NCI-H748 treated with DMSO at 0.1 percent for 48 hours (cell line): ENCODE measurements around the gene TNFRSF14.

ENCODE experiments used
- DNase-seq: peaks from one replicate; lab custom pipeline; 2025; lab: John Stamatoyannopoulos, UW

TNFRSF14 gene

GRCh38 chr1:2588661-2589430, 32.7 kb downstream of the TNFRSF14 start:
- DNase-seq = no peak

GRCh38 chr1:2589431-2590232, 33.5 kb downstream of the TNFRSF14 start:
- DNase-seq = no peak

GRCh38 chr1:2590233-2591141, 34.3 kb downstream of the TNFRSF14 start:
- no peak for DNase-seq

GRCh38 chr1:2591233-2591580, 35.0 kb downstream of the TNFRSF14 start:
- no peak for DNase-seq

GRCh38 chr1:2591581-2592261, 35.5 kb downstream of the TNFRSF14 start:
- DNase-seq = no peak

- DNase-seq = no peak
Observed at GRCh38 chr1:2592672-2593071, 36.5 kb downstream of the TNFRSF14 start.

DNA sequence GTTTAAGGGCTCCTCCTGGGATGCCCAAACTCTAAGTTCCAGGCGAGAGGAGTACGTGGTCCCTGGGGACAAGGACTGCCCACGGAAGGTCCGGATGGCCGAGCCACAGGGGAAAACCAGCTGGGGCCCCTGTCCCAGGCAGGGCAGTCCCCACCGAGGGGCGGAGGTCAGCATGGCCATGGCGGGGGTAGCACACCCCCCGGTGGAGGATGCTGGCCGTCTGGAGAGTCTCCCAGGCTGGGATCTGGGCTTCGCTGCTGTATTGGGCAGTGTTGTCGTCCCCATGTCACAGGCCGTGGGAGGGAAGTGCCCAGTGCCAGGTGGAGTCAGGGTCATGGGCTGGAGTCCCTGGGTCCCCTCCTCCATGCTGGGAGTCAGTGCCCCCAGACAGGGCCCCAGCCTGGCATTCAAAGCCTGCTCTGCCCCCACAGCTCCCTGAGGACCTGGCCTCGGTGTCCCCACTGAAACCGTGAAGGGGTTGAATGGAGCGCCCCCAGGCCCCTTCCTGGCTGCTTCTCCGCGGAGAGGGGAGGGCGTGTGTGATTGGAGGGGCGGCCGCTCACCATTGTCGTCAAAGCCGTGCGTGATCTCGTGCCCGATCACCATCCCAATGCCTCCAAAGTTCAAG, 37.2 kb downstream of the TNFRSF14 start:
- no peak for DNase-seq

GRCh38 chr1:2594001-2594640, 38.0 kb downstream of the TNFRSF14 start:
- no peak for DNase-seq

GRCh38 chr1:2594641-2595131, 38.5 kb downstream of the TNFRSF14 start:
- no peak for DNase-seq

GRCh38 chr1:2595261-2595811, 39.2 kb downstream of the TNFRSF14 start:
- DNase-seq = no peak

- no peak for DNase-seq
Observed at GRCh38 chr1:2595812-2596529, 39.8 kb downstream of the TNFRSF14 start.

GRCh38 chr1:2596530-2597333, 40.6 kb downstream of the TNFRSF14 start:
- no peak for DNase-seq

GRCh38 chr1:2597441-2598328, 41.5 kb downstream of the TNFRSF14 start:
- DNase-seq = no peak

- DNase-seq = no peak
Observed at GRCh38 chr1:2598329-2598931, 42.3 kb downstream of the TNFRSF14 start.

GRCh38 chr1:2601721-2602303, 45.6 kb downstream of the TNFRSF14 start:
- no peak for DNase-seq

DNA sequence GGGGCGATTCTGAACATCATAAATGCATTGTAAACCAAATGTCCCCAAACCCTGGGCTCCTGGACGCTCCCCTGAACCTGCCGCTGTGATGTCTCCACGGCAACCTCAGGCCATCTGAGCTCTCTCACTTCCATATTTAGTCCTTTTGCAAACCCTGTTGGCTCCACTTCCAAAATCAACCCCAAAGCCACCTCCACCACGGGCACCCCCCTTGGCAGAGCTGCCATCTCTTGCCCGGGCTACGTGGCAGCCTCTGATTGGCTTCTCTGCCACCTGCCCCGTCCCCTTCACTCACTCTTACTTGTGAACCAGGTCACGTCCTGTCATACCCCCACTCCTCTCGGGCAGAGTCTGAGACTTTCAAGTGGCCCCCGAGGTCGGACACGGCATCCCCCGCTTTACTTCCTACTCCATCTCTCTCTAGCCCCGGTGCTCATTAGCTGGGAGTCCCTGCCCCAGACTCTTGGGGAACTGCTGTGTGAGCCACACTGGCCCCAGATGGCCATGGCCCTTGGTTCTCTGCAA, 46.2 kb downstream of the TNFRSF14 start:
- no peak for DNase-seq
